Neural progenitor cell (in vitro differentiated cells): ENCODE data around the gene DDX23.

Experiments used
- EZH2 ChIP-seq: fragments of 200-600 bp; sonication (generic); IDR thresholded peaks from 2 replicates; pipeline ENCODE4 v1.6.1; 2017; ENCODE audit warnings: antibody characterized with exemption, mild to moderate bottlenecking, moderate library complexity
- EZH2phosphoT487 ChIP-seq: fragments of 200-600 bp; sonication (generic); IDR thresholded peaks from 2 replicates; pipeline ENCODE4 v1.6.1; 2017; ENCODE audit warnings: antibody characterized with exemption
- TF ChIP-seq, protein P1 (sequence below): fragments of 200-600 bp; sonication (generic); IDR thresholded peaks from 2 replicates; pipeline ENCODE4 v1.5.1; 2017; ENCODE audit warnings: antibody characterized with exemption, mild to moderate bottlenecking

DNA sequence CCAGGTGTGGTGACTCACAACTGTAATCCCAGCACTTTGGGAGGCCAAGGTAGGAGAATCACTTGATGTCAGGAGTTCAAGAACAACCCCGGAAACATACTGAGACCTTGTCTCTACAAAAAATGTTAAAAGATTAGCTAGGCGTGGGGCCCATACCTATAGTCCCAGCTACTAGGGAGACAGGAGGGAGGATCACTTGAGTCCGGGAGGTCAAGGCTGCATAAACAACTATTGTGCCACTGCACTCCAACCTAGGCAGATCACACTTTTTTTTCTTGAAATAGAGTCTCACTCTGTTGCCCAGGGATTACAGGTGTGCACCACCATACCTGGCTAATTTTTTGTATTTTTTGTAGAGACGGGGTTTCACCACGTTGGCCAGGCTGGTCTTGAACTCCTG, 7.6 kb upstream of the DDX23 start:
- TF ChIP-seq, protein P1, sequence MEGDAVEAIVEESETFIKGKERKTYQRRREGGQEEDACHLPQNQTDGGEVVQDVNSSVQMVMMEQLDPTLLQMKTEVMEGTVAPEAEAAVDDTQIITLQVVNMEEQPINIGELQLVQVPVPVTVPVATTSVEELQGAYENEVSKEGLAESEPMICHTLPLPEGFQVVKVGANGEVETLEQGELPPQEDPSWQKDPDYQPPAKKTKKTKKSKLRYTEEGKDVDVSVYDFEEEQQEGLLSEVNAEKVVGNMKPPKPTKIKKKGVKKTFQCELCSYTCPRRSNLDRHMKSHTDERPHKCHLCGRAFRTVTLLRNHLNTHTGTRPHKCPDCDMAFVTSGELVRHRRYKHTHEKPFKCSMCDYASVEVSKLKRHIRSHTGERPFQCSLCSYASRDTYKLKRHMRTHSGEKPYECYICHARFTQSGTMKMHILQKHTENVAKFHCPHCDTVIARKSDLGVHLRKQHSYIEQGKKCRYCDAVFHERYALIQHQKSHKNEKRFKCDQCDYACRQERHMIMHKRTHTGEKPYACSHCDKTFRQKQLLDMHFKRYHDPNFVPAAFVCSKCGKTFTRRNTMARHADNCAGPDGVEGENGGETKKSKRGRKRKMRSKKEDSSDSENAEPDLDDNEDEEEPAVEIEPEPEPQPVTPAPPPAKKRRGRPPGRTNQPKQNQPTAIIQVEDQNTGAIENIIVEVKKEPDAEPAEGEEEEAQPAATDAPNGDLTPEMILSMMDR = no peak
- TF ChIP-seq EZH2 (no peak), EZH2phosphoT487 (no peak)
